Stimulated activated CD4-positive, alpha-beta T cell treated with anti-CD3 and anti-CD28 coated beads, Interleukin-2, amount 100 ng/mL, for 4 hours (primary cell): ENCODE results near the gene ATP8B4.
"Not testable (repeated sequence)": the region's sequence is repeated elsewhere in the genome, so short reads cannot be mapped to it uniquely, and the experiment has no call there.

Experiments
- DNase-seq: peaks from one replicate; pipeline ENCODE4 v3.0.0-alpha.2; 2020; ENCODE audit warnings: low read depth

The ATP8B4 gene

GRCh38 chr15:50017522-50017921 lies 101.5 kb downstream of the ATP8B4 start:
- DNase-seq = no peak

DNA sequence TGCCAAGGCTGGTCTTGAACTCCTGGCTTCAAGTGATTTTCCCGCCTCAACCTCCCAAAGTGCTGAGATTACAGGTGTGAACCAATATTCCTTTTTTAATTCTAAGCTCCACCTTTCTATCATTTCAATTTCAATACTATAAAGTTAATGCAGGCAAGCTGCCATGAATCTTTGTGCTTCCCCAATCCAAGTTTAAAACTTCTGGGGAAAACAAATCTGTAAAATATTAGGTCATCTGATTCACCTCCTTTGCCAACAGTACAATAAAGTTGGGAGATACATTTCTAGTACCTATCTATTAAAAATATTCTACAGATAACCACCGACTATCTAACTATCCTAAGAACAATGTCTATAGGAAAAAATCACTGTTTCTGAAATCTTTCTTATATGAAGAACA lies 102.1 kb downstream of the ATP8B4 start:
- no peak for DNase-seq

DNA sequence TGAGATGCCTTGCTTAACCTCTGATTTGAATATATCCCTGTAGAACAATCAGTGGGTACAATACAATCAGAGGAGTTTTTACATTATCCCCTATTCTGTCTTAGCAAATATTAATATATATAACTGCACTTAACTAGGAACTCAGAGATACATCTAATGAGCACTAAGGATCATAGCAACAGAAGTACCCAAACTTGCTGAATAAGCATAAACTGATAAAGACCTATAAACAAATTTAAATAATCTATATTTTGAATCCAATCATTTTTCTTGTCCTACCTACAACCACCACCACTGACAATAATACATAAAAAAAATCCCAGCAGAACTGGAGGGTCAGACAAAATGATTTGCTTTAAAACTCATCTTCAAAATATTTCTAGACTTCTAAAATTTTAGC lies 106.2 kb downstream of the ATP8B4 start:
- no peak for DNase-seq

DNA sequence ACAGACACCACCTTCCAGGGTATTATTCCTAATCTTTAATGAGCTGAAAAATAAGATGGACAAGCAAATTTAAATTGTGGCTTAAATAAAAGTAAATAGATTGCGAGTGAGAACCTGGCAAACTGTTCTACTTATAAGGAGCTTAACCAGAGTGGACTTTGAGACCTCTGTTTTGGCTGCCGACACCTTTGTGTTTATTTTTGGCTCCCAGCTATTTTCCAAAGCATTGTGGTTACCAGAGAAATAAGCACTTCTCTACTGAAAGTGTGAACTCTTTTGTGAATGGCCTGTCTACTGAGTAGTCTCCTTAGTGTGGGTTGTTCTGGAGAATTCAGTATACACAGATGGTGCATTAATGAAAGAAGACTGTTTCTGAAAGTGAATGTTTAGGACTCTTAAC lies 109.4 kb downstream of the ATP8B4 start:
- DNase-seq = no peak

DNA sequence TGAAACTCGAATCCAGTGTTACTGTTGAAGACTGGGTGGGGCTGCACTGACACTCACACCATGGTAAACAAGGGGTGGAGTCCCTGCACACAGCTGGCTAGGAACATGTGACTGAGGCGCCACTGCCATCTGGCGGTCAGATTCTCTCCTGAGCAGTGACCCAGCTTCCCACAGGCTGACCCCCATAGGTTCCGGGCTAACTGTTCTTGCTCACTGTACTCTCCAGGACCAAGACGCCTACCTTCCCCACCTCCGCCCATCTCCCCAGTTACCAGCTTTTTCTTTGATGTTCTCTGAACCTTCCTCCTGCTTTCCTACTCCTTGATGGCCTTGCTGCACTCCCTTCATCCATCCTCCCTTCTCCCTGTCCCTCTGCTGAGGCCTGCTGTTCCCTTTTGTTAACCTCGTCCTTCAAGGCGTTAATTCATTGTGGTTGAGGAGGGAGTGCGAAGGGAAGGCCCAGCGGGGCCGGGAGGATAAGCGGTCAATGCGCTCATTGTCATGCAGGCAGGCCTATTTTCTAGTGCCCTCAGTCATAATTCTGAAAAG lies 115.2 kb downstream of the ATP8B4 start:
- DNase-seq = peak; percentile 6

GRCh38 chr15:49991587-49991986 lies 127.4 kb downstream of the ATP8B4 start:
- DNase-seq = no peak

DNA sequence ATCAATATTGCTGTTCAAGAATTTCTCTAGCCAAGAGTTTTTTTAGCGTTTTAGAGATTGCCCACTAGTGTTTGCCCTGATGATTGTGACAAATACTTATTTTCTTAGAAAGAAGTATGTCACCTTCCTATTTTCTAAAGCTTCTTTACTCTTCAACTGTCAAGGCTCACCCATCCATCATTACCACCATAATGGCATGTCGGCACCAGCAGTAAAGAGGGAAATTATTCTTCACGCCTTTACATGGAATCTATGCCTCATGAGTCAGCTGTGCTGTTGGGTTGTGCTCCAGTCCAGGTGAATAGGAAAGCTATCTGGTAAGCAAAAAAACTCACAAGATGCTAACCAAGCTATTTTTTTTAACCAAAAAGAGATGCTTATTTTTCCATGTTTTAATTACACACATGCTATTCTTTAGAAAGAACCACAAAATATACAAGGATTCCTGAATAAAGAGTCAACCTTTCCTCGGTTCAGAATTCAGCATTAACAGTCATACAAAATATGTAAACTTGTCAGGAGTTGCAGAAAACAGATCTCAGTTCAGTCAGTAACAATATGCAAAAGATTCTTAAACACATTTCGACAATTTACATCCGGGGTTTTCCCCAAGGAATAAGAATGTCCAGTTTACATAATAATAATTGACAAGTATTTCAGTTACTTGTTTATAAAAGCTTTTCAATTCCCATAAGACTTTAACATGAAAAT lies 128.0 kb downstream of the ATP8B4 start:
- no peak for DNase-seq

- DNase-seq = no peak
These were observed 129.5 kb downstream of the ATP8B4 start for GRCh38 chr15:49989498-49989897.

DNA sequence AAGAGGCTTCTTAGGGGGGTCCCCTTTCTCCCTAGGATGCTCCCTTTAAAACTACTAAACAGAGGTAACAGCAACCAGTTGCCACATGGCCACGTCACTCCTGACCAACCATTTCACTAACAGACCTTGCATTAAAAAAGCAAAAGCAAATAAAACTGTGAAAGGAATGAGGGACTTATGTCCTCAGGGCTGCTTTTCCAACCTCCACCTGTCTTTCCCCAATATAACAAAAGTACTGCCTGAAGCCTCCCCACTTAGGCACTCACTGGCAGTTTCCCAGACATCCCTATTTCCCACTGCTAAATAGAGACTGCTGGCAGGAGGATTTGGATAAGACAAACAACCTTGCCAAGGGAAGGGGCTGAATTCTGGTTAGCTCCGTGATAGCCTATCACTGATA lies 130.3 kb downstream of the ATP8B4 start:
- no peak for DNase-seq

DNA sequence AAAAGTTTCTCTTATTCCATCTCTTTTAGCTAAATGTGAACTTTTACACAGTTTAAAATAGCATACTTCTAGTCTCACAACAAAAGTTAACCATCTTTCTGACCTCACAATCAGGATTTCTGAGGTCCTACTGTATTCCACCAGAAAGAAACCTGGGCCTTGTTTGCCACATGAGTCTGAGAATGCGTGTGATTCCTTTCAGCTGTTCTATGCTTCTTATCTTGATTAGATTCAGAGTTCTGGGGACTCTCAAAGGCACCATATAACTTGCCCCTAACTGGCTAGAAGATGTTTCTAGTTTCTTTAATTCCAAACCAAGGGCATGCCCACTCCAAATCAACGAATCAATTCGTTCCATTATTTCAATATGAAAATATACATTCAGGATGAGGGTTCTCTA lies 131.1 kb downstream of the ATP8B4 start:
- no peak for DNase-seq

GRCh38 chr15:49987198-49987785 lies 131.7 kb downstream of the ATP8B4 start:
- no peak for DNase-seq

GRCh38 chr15:49986326-49986725 lies 132.7 kb downstream of the ATP8B4 start:
- no peak for DNase-seq

DNA sequence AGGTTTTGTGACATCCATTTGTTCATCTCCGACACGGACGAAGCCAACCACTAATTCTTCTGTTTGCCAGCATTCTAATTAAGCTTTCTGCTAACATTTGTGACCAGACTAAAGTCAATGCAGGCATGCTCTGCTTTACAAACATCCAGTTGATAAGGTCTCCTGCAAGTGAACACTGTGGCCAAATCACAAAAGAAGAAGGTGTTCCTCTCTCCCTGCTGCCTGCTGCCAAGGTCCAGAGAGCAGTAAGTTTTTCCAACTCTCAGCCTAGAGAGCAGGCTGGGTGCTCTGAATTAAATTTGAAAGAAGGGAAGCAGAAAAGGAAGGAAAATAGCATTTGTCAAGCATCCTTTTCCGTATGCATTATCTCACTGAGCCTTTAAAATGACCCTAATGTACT lies 133.6 kb downstream of the ATP8B4 start:
- DNase-seq = no peak

DNA sequence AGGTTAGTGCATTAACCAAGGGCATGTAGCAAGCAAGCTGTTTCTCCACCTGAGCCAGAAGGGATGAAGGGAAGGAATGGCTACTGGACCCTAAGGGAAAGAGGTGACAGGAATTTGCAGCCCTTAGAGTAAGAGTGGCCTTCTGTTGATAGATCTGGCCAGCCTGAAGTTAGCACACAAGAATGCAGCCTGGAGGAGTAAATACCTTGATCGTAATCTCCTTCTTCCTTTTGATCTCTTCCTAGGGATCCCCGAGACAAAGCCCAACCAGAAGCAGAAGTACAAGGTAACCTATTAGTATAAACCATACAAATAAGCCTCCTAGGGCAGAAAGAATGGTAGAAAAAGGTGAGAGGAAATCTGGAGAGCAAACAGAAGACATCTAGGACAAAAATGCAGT lies 134.6 kb downstream of the ATP8B4 start:
- no peak for DNase-seq

- no peak for DNase-seq
These were observed 136.4 kb downstream of the ATP8B4 start for GRCh38 chr15:49982584-49982983.

DNA sequence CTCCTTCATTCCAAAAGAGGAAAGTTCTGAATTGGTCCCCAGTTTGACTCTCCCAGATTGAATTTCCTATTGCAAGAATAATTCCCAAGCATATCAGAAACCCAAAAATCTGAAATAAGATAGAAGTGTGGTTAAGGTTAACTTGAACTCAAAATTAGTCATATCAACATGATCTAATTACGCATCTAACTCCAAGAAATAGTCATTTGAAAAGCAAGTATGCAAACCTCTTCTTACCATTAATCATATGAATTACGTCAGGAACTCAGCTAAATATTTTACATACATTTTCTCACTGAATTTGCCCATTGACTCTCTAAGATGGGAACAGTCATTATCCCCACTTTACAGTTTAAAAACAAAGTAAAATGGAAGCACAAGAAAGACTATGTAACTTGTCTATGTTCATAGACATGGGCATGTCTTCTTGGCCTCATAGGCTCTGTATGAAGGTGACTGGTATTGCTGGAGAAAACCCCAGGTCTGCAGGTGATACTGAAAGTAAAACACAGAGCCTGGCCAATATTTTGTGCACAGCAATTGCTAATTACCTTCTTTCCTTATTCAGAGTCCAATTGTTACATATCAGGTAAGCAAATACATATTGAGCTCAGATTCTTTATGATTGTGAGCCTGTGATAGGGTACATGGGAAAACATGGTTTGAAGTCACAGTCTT lies 139.2 kb downstream of the ATP8B4 start:
- DNase-seq = no peak

DNA sequence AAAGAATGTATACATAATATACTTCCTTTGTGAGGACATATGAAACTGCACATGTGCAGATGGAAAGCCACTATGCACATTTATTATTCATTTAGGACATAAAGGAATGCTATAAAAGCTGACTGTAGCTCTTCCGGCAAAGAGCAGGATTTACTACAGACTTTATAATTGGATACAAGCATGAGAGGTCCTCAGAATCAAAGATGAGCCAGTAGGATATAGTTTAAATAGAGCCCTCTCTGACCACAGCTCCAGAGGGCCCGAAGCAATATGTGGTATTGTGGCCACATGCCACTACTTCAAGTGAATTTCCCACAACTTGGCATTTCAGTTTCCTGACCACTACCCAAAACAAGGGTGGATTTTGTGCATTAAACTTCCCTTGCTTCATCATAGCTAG lies 140.9 kb downstream of the ATP8B4 start:
- DNase-seq = no peak

GRCh38 chr15:49977306-49977705 lies 141.7 kb downstream of the ATP8B4 start:
- DNase-seq = no peak

- DNase-seq = no peak
These were observed 154.5 kb downstream of the ATP8B4 start for GRCh38 chr15:49964551-49964950.

DNA sequence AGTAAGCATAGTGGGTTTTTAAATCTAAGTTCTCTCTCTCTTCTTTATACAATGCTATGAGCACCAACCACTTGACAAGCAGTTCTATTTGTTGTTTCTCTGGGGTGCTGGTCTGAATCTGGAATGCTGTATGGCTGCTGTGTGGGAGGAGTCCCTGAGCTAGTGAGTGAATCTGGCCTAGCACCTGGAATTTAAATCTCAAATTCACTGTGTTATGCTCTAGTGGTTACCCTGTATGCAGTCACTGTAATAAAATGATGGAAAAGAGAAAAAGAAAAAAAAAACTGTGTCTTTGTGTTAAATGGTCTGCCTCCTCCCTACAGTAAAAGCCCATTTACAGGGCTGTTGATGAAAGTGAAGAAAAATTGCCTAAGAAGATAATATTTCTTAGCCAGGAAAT lies 155.0 kb downstream of the ATP8B4 start:
- DNase-seq = no peak

DNA sequence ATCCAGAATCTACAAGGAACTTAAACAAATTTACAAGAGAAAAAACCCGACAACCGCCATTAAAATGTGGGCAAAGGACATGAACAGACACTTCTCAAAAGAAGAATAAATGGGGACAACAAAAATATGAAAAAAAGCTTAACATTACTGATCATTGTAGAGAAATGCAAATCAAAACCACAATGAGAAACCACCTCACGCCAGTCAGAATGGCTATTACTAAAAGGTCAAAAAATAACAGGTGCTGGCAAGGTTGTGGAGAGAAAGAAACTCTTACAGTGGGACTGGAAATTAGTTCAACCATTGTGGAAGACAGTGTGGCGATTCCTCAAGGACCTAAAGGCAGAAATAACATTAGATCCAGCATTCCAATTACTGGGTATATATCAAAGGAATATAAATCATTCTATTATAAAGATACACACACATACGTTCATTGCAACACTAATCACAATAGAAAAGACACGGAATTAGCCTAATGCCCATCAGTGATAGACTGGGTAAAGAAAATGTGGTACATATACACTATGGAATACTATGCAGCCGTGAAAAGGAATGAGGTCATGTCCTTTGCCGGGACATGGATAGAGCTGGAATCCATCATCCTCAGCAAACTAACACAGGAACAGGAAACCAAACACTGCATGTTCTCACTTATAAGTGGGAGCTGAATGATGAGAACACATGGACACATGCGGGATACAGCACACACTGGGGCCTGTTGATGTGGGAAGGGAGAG lies 155.8 kb downstream of the ATP8B4 start:
- not testable (repeated sequence) for DNase-seq

GRCh38 chr15:49962044-49962602 lies 156.9 kb downstream of the ATP8B4 start:
- no peak for DNase-seq
